Peyer's patch (tissue), 4 donors: Measurements from ENCODE around the gene AP1B1.

Experiments
- CTCF ChIP-seq, 6 experiments: fragments of 450-650 bp in 4 of 6; fragments of 200-600 bp in 2 of 6; sonication (generic) in 1 of 6; IDR thresholded peaks; one replicate each; pipeline ENCODE4 v1.5.1; 2017 to 2019; ENCODE audit warnings: antibody characterized with exemption in 6 of 6, mild to moderate bottlenecking in 3 of 6, moderate library complexity in 1 of 6
- POLR2A ChIP-seq, 2 donors: fragments of 450-650 bp; IDR thresholded peaks; one replicate each; pipeline ENCODE4 v1.5.1; 2017; ENCODE audit warnings: antibody characterized with exemption in 2 of 2, mild to moderate bottlenecking in 2 of 2, moderate library complexity in 2 of 2

- TF ChIP-seq CTCF (IDR thresholded peaks at IDR 0.05) (no peak), POLR2A (IDR thresholded peaks at IDR 0.05) (no peak)
Observed at GRCh38 chr22:29315286-29316140, 72.9 kb downstream of the AP1B1 start, which contains the start of gene RASL10A.
